Smooth muscle cell (in vitro differentiated cells): Measurements from ENCODE around the gene CRYZL1. TPM values are rescaled to one million over a fixed set of nuclear protein-coding genes. Genes with fewer than 3 reads are reported as not detected.
"Not testable (repeated sequence)": the region's sequence is repeated elsewhere in the genome, so short reads cannot be mapped to it uniquely, and the experiment has no call there.

Experiments used
- DNase-seq: peaks from one replicate; lab custom pipeline; 2025; ENCODE audit not compliant: unreplicated experiment; lab: John Stamatoyannopoulos, UW
- H2AFZ ChIP-seq: fragments of 200-600 bp; sonication (generic); 2 replicates; pipeline ENCODE4 v1.6.0; 2016; ENCODE audit warnings: antibody characterized with exemption, low read depth, mild to moderate bottlenecking
- H3F3A ChIP-seq: fragments of 200-600 bp; sonication (generic); 2 replicates; pipeline ENCODE4 v1.6.0; 2017; ENCODE audit warnings: antibody characterized with exemption, low read depth
- H3K27ac ChIP-seq: fragments of 200-600 bp; sonication (generic); 2 replicates; pipeline ENCODE4 v1.5.1; 2016; ENCODE audit warnings: low read depth, mild to moderate bottlenecking
- H3K27me3 ChIP-seq: fragments of 200-600 bp; sonication (generic); 2 replicates; pipeline ENCODE4 v1.6.1; 2016; ENCODE audit warnings: low read depth, mild to moderate bottlenecking
- H3K36me3 ChIP-seq: fragments of 200-600 bp; sonication (generic); 2 replicates; pipeline ENCODE4 v1.5.1; 2016; ENCODE audit warnings: low read depth
- H3K4me1 ChIP-seq: fragments of 200-600 bp; sonication (generic); 2 replicates; pipeline ENCODE4 v1.5.1; 2016; ENCODE audit warnings: low read depth
- H3K4me2 ChIP-seq: fragments of 200-600 bp; sonication (generic); 2 replicates; pipeline ENCODE4 v1.6.0; 2016; ENCODE audit warnings: mild to moderate bottlenecking
- H3K4me3 ChIP-seq: fragments of 200-600 bp; sonication (generic); 2 replicates; pipeline ENCODE4 v1.5.1; 2016; ENCODE audit warnings: mild to moderate bottlenecking
- H3K79me2 ChIP-seq: fragments of 200-600 bp; sonication (generic); 2 replicates; pipeline ENCODE4 v1.6.0; 2016; ENCODE audit warnings: low read depth, mild to moderate bottlenecking
- H3K9ac ChIP-seq: fragments of 200-600 bp; sonication (generic); 2 replicates; pipeline ENCODE4 v1.6.0; 2016; ENCODE audit warnings: low read depth
- H3K9me3 ChIP-seq: fragments of 200-600 bp; sonication (generic); replicated peaks from 2 replicates; pipeline ENCODE4 v1.5.1; 2016; ENCODE audit warnings: low read depth
- H4K20me1 ChIP-seq: fragments of 200-600 bp; sonication (generic); 2 replicates; pipeline ENCODE4 v1.6.0; 2016; ENCODE audit warnings: low read depth
- WGBS: methylation state at CpG from one replicate; pipeline ENCODE4 v1.1.7; 2016; ENCODE audit warnings: low lambda C conversion rate; 5-methylcytosine and 5-hydroxymethylcytosine counted together
- polyA plus RNA-seq: library from polyadenylated mRNA; unstranded; fragments of >200 nt; fragmentation: Nextera tagmentation; extraction: Ambion mirVana; gene quantifications from 2 replicates; pipeline ENCODE4 v1.2.1, GENCODE V29; 2016
- total RNA-seq: library from RNA; depleted of rRNA; stranded (reverse); fragments of >200 nt; gene quantifications from 2 replicates; pipeline ENCODE4 v1.2.3, GENCODE V29; 2014
- TF ChIP-seq, protein P1 (sequence below): fragments of 200-600 bp; sonication (generic); IDR thresholded peaks from 2 replicates; pipeline ENCODE4 v1.5.1; 2017; ENCODE audit warnings: borderline replicate concordance, mild to moderate bottlenecking, antibody characterized with exemption; ENCODE audit not compliant: insufficient read depth, poor library complexity, severe bottlenecking

CRYZL1 gene
- total and polyA plus RNA-seq, 2 experiments from 2014 or later: 37.7 to 48.3 TPM

DNA sequence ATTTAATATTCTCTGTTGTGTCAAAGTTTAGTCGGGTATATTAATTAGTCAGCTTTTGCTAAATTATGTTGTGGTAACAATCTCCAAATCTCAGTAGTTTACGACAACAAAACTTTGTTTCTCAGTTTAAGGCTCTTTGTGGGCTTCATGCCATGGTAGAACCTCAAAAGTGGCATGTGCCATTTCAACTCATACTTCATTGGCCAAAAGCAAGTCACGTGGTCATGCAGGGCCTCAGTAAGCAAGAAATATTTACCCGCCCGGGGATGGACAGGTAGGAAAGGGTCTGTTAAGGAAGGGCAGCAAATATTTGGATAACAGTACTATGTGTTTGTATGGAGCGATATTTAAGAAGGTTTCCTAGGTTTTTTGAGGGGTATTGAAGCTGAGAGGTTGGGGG is 39.3 kb upstream of the CRYZL1 start:
- Histone ChIP-seq H3K27ac (no peak overlapping the region), H3K79me2 (peaks cover 92% of the 10 kb centered on the region)
- whole genome bisulfite sequencing: 96% methylated on average over 6 of the region's 6 CpGs

DNA sequence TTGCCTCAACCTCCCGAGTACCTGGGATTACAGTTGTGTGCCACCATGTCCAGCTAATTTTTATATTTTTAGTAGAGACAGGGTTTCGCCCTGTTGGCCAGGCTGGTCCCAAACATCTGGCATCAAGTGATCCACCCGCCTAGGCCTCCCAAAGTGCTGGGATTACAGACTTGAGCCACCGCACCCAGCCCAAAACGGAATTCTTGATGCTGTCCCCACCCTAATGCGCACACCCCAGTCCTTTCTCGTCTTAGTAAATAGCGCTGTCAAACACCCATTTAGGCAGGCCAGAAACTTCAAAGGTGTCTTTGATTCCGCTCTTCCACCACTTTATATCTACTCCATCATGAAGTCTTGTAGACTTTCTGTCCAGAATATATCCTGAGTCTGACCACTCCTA is 35.9 kb upstream of the CRYZL1 start:
- 94% methylated on average over 9 of the region's 9 CpGs for WGBS
- TF ChIP-seq, protein P1, sequence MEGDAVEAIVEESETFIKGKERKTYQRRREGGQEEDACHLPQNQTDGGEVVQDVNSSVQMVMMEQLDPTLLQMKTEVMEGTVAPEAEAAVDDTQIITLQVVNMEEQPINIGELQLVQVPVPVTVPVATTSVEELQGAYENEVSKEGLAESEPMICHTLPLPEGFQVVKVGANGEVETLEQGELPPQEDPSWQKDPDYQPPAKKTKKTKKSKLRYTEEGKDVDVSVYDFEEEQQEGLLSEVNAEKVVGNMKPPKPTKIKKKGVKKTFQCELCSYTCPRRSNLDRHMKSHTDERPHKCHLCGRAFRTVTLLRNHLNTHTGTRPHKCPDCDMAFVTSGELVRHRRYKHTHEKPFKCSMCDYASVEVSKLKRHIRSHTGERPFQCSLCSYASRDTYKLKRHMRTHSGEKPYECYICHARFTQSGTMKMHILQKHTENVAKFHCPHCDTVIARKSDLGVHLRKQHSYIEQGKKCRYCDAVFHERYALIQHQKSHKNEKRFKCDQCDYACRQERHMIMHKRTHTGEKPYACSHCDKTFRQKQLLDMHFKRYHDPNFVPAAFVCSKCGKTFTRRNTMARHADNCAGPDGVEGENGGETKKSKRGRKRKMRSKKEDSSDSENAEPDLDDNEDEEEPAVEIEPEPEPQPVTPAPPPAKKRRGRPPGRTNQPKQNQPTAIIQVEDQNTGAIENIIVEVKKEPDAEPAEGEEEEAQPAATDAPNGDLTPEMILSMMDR: no peak
- no peak overlapping the region for H3K4me2 ChIP-seq
- H3K4me1 ChIP-seq: no peaks in the 10 kb centered on the region
- no peaks in the 10 kb centered on the region for H3F3A ChIP-seq
- no peak overlapping the region for H3K27ac ChIP-seq
- no peak overlapping the region for H3K9ac ChIP-seq
- no peaks in the 10 kb centered on the region for H3K27me3 ChIP-seq
- no peak overlapping the region for H3K4me3 ChIP-seq
- peaks cover 99% of the 10 kb centered on the region for H3K79me2 ChIP-seq
- H3K36me3 ChIP-seq: no peaks in the 10 kb centered on the region
- H3K9me3 ChIP-seq: no peaks in the 10 kb centered on the region
- no peak for DNase-seq
- H2AFZ ChIP-seq: no peak overlapping the region
- peaks cover 58% of the 10 kb centered on the region for H4K20me1 ChIP-seq

More for the DNA sequence above, 39.3 kb upstream of the CRYZL1 start:
- DNase-seq: no peak
- Histone ChIP-seq H3F3A (peaks cover 12% of the 10 kb centered on the region), H3K4me2 (no peak overlapping the region), H3K36me3 (no peaks in the 10 kb centered on the region), H3K4me3 (no peak overlapping the region), H2AFZ (no peak overlapping the region), H3K9ac (no peak overlapping the region), H4K20me1 (peaks cover 66% of the 10 kb centered on the region), H3K27me3 (no peaks in the 10 kb centered on the region), H3K4me1 (peaks cover 29% of the 10 kb centered on the region), H3K9me3 (no peaks in the 10 kb centered on the region)
- TF ChIP-seq, protein P1: no peak

DNA sequence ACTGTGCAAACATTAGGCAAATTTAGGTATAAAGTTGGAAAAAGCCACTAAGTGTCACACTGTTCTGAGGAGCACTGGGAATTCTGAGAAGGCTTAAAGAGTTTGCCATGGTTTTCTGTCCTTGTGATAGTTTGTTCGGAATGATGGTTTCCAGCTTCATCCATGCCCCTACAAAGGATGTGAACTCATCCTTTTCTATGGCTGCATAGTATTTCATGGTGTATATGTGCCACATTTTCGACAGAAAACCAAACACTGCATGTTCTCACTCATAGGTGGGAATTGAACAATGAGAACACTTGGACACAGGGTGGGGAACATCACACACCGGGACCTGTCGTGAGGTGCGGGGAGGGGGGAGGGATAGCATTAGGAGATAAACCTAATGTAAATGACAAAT is 35.1 kb upstream of the CRYZL1 start:
- not testable (repeated sequence) for H3K4me1 ChIP-seq, DNase-seq, H2AFZ ChIP-seq, H3K4me3 ChIP-seq, H3K27ac ChIP-seq, H3K4me2 ChIP-seq, H3K9me3 ChIP-seq, H3K9ac ChIP-seq, H3K27me3 ChIP-seq, H3F3A ChIP-seq, H3K36me3 ChIP-seq
- Histone ChIP-seq H4K20me1 (peaks cover 60% of the 10 kb centered on the region), H3K79me2 (peaks cover 99% of the 10 kb centered on the region)
- WGBS: 98% methylated on average over 5 of the region's 5 CpGs

DNA sequence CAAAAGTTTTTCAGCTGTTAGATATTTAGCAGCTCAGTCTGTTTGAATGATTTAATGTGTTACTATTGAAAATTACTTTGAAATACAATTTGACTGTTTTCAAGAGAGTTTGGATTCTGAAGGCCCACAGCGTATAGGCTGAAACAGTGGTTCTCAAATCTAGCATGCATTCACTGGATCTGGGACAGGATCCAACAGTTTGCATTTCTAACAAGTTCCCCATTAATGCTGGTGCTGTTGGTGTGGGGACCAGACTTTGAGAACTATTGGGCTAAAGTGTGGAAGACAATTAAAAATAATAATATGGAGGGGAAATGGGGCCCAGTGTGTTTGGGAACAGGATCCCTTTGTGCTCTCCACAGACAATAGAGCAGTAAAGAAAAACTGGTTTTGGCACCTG is 32.7 kb upstream of the CRYZL1 start:
- Histone ChIP-seq H3K4me1 (no peaks in the 10 kb centered on the region), H3K9me3 (no peaks in the 10 kb centered on the region), H3F3A (no peaks in the 10 kb centered on the region), H3K4me2 (no peak overlapping the region), H3K4me3 (no peak overlapping the region), H3K27me3 (no peaks in the 10 kb centered on the region), H3K36me3 (no peaks in the 10 kb centered on the region), H2AFZ (no peak overlapping the region), H3K9ac (no peak overlapping the region), H4K20me1 (peaks cover 77% of the 10 kb centered on the region), H3K27ac (no peak overlapping the region), H3K79me2 (peaks cover 97% of the 10 kb centered on the region)
- DNase-seq: no peak
- WGBS: 97% methylated on average over 1 of the region's 1 CpG
- TF ChIP-seq, protein P1: no peak
